Parathyroid adenoma (tissue), 2 donors: Measurements from ENCODE around the gene DDX24.

Experiments used
- H2AFZ ChIP-seq: fragments of 300-600 bp; sonication (generic); one replicate; pipeline ENCODE4 v1.7.0; 2017; ENCODE audit warnings: antibody characterized with exemption, mild to moderate bottlenecking
- H3K27ac ChIP-seq: fragments of 300-600 bp; sonication (generic); one replicate; pipeline ENCODE4 v1.7.0; 2017
- H3K27me3 ChIP-seq: fragments of 300-600 bp; sonication (generic); one replicate; pipeline ENCODE4 v1.7.0; 2017; ENCODE audit warnings: low read length; ENCODE audit not compliant: control insufficient read depth, insufficient read depth
- H3K36me3 ChIP-seq: fragments of 300-600 bp; sonication (generic); one replicate; pipeline ENCODE4 v1.7.0; 2017; ENCODE audit warnings: low read length; ENCODE audit not compliant: control insufficient read depth, insufficient read depth
- H3K4me1 ChIP-seq: fragments of 300-600 bp; sonication (generic); one replicate; pipeline ENCODE4 v1.7.0; 2017; ENCODE audit warnings: control low read depth
- H3K4me2 ChIP-seq: fragments of 300-600 bp; sonication (generic); one replicate; pipeline ENCODE4 v1.7.0; 2017; ENCODE audit warnings: low read length
- H3K4me3 ChIP-seq: fragments of 300-600 bp; sonication (generic); one replicate; pipeline ENCODE4 v1.7.0; 2017; ENCODE audit warnings: low read depth, low read length
- H3K79me2 ChIP-seq: fragments of 300-600 bp; sonication (generic); one replicate; pipeline ENCODE4 v1.7.0; 2017; ENCODE audit warnings: control low read depth
- H3K9ac ChIP-seq: fragments of 300-600 bp; sonication (generic); one replicate; pipeline ENCODE4 v1.7.0; 2017; ENCODE audit warnings: mild to moderate bottlenecking
- H3K9me3 ChIP-seq: fragments of 300-600 bp; sonication (generic); one replicate; pipeline ENCODE4 v1.7.0; 2017; ENCODE audit warnings: low read length; ENCODE audit not compliant: control insufficient read depth
- CTCF ChIP-seq: fragments of 300-600 bp; sonication (generic); IDR thresholded peaks from one replicate; pipeline ENCODE4 v1.7.0; 2017; ENCODE audit warnings: antibody characterized with exemption, mild to moderate bottlenecking
- donor health status: primary hyperparathyroidism.

DDX24 gene

GRCh38 chr14:94034886-94035285, 46.1 kb downstream of the DDX24 start:
- Histone ChIP-seq H3K9me3 (no peaks in the 10 kb centered on the region), H3K27me3 (no peaks in the 10 kb centered on the region), H3K27ac (no peak overlapping the region), H3K4me3 (no peak overlapping the region), H3K4me2 (no peak overlapping the region), H3K36me3 (no peaks in the 10 kb centered on the region), H3K9ac (no peak overlapping the region), H2AFZ (no peak overlapping the region), H3K79me2 (no peaks in the 10 kb centered on the region), H3K4me1 (no peaks in the 10 kb centered on the region)
- no peak for TF ChIP-seq CTCF

GRCh38 chr14:94031883-94032279, 49.1 kb downstream of the DDX24 start:
- Histone ChIP-seq H3K4me1 (peaks cover 3% of the 10 kb centered on the region), H3K9ac (no peak overlapping the region), H3K27me3 (no peaks in the 10 kb centered on the region), H3K27ac (no peak overlapping the region), H3K9me3 (no peaks in the 10 kb centered on the region), H2AFZ (no peak overlapping the region), H3K79me2 (no peaks in the 10 kb centered on the region), H3K36me3 (no peaks in the 10 kb centered on the region), H3K4me3 (no peak overlapping the region), H3K4me2 (no peak overlapping the region)
- no peak for TF ChIP-seq CTCF

GRCh38 chr14:94031161-94031882, 49.7 kb downstream of the DDX24 start:
- no peak overlapping the region for H3K27ac ChIP-seq
- TF ChIP-seq CTCF, result no peak
- H3K36me3 ChIP-seq, result no peaks in the 10 kb centered on the region
- H3K4me3 ChIP-seq, result no peak overlapping the region
- no peaks in the 10 kb centered on the region for H3K79me2 ChIP-seq
- no peak overlapping the region for H2AFZ ChIP-seq
- no peaks in the 10 kb centered on the region for H3K27me3 ChIP-seq
- H3K4me1 ChIP-seq, result peaks cover 3% of the 10 kb centered on the region
- H3K4me2 ChIP-seq, result no peak overlapping the region
- H3K9me3 ChIP-seq, result no peaks in the 10 kb centered on the region
- no peak overlapping the region for H3K9ac ChIP-seq

- Histone ChIP-seq H3K36me3 (no peaks in the 10 kb centered on the region), H2AFZ (no peak overlapping the region), H3K27me3 (no peaks in the 10 kb centered on the region), H3K4me3 (no peak overlapping the region), H3K9ac (no peak overlapping the region), H3K4me1 (peaks cover 3% of the 10 kb centered on the region), H3K4me2 (no peak overlapping the region), H3K27ac (no peak overlapping the region), H3K9me3 (no peaks in the 10 kb centered on the region), H3K79me2 (no peaks in the 10 kb centered on the region)
- TF ChIP-seq CTCF, result no peak
Observed at GRCh38 chr14:94030571-94030970, 50.4 kb downstream of the DDX24 start.

GRCh38 chr14:94029671-94030203, 51.3 kb downstream of the DDX24 start:
- peaks cover 3% of the 10 kb centered on the region for H3K4me1 ChIP-seq
- H3K4me3 ChIP-seq, result no peak overlapping the region
- no peak overlapping the region for H2AFZ ChIP-seq
- H3K36me3 ChIP-seq, result no peaks in the 10 kb centered on the region
- H3K79me2 ChIP-seq, result no peaks in the 10 kb centered on the region
- TF ChIP-seq CTCF, result no peak
- H3K4me2 ChIP-seq, result no peak overlapping the region
- H3K27ac ChIP-seq, result no peak overlapping the region
- no peaks in the 10 kb centered on the region for H3K27me3 ChIP-seq
- H3K9me3 ChIP-seq, result no peaks in the 10 kb centered on the region
- H3K9ac ChIP-seq, result no peak overlapping the region
